Astrocyte (in vitro differentiated cells and primary cell): Measurements from ENCODE around the gene CPA4.

ENCODE experiments used
- EZH2 ChIP-seq: IDR thresholded peaks from 2 replicates; pipeline ENCODE4 v1.6.1; 2012; ENCODE audit warnings: mild to moderate bottlenecking, low read length, inconsistent platforms; ENCODE audit not compliant: insufficient read depth
- TF ChIP-seq, protein P1 (sequence below): IDR thresholded peaks from 2 replicates; pipeline ENCODE4 v1.5.1; 2011; ENCODE audit warnings: low read depth, mild to moderate bottlenecking, inconsistent platforms, low read length, moderate library complexity; ENCODE audit not compliant: insufficient read depth

DNA sequence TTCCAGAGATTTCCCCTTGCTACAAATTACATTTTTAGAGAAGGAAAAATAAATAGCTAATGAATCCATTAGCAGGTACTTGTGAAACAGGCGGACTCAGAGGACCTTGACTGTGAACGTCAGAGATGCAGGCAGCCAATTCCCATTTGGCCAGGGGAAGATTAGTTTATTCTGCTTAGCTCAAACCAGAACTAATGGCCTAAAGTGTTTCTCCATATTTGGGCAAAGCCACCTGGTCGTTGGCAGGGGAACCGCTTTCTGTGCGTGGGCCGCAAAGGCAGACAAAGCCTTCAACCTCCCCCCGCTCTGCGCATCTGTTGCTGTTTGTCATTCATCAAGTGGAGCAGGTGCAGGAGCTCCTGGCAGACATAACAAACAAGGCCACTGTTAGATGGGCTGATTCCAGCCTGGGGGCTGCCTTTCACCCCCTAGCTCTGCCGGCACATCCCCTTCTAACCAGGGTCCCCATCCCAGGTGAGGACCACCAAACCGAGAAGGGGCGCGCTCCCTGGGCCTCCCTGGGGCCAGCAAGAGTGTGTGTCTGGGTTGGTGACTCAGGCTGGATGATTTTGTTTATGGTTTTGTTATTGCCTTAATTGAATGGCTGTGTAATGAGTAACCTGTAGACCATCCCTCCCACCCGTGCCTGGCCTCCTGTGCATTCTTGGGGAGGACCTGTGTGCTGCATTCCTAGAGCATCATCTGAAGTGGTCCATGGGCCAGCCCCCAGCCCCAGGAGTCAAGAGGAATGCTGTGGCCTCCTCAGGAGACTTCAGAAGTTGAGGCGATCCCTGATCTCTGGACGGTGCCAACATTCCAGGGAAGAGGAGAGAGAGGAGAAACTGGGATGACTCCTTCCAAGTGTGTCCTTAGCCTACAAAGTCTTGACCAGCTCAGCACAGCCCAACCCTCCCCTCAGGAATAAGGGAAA, 72.8 kb downstream of the CPA4 start:
- TF ChIP-seq EZH2 = no peak
- TF ChIP-seq, protein P1, sequence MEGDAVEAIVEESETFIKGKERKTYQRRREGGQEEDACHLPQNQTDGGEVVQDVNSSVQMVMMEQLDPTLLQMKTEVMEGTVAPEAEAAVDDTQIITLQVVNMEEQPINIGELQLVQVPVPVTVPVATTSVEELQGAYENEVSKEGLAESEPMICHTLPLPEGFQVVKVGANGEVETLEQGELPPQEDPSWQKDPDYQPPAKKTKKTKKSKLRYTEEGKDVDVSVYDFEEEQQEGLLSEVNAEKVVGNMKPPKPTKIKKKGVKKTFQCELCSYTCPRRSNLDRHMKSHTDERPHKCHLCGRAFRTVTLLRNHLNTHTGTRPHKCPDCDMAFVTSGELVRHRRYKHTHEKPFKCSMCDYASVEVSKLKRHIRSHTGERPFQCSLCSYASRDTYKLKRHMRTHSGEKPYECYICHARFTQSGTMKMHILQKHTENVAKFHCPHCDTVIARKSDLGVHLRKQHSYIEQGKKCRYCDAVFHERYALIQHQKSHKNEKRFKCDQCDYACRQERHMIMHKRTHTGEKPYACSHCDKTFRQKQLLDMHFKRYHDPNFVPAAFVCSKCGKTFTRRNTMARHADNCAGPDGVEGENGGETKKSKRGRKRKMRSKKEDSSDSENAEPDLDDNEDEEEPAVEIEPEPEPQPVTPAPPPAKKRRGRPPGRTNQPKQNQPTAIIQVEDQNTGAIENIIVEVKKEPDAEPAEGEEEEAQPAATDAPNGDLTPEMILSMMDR = no peak
